Type B pancreatic cell (in vitro differentiated cells): ENCODE measurements around the gene BRAT1. TPM values are rescaled to one million over a fixed set of nuclear protein-coding genes. Genes with fewer than 3 reads are reported as not detected.

Experiments
- DNase-seq: peaks from one replicate; pipeline ENCODE4 v3.0.0; 2021; ENCODE audit warnings: mixed read lengths; ENCODE audit not compliant: unreplicated experiment; ENCODE audit errors: extremely low spot score
- H3K27ac Mint-ChIP-seq: 2 replicates; pipeline ENCODE4 v1.8.0; 2021; ENCODE audit warnings: mild to moderate bottlenecking, mixed read lengths
- H3K27me3 Mint-ChIP-seq: 2 replicates; pipeline ENCODE4 v1.8.0; 2021; ENCODE audit warnings: mixed read lengths
- H3K36me3 Mint-ChIP-seq: 2 replicates; pipeline ENCODE4 v1.8.0; 2021; ENCODE audit warnings: mixed read lengths
- H3K4me1 Mint-ChIP-seq: one replicate; pipeline ENCODE4 v1.8.0; 2021; ENCODE audit warnings: mixed read lengths; ENCODE audit not compliant: unreplicated experiment
- H3K4me3 Mint-ChIP-seq: 2 replicates; pipeline ENCODE4 v1.8.0; 2021; ENCODE audit warnings: mild to moderate bottlenecking, mixed read lengths
- H3K9me3 Mint-ChIP-seq: 2 replicates; pipeline ENCODE4 v1.8.0; 2021; ENCODE audit warnings: mixed read lengths
- total RNA-seq: library from RNA; stranded (reverse); gene quantifications from 2 replicates; pipeline ENCODE4 v1.2.1, GENCODE V29; 2021; ENCODE audit warnings: low replicate concordance
- TF ChIP-seq, protein P1 (sequence below): fragments of 200-600 bp; sonication (generic); conservative IDR thresholded peaks from 2 replicates; pipeline ENCODE4 v1.5.0; 2021; ENCODE audit warnings: antibody characterized with exemption, mild to moderate bottlenecking

Gene BRAT1
- total RNA-seq, 1 donor from 2014 or later, result 40.3 TPM

DNA sequence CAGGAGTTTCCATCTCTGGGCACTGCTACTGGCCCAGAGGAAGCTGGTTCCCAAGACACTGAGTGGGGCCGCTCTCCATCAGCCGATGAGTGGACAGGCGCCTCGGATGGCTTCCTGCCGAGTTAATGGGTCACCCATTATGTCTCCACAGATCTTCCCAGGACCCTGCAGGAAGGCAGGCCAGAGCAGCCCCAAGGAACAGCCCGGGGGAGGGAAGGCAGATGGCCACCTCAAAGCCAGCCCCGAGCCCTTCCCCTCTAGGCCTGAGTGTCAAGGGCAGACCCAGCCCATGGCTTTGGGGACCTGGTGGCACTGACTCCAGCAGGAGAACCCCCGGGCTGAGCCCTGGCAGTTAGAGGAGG, 39.1 kb downstream of the BRAT1 start:
- H3K4me1 Mint-ChIP-seq, result peaks cover 25% of the 10 kb centered on the region

DNA sequence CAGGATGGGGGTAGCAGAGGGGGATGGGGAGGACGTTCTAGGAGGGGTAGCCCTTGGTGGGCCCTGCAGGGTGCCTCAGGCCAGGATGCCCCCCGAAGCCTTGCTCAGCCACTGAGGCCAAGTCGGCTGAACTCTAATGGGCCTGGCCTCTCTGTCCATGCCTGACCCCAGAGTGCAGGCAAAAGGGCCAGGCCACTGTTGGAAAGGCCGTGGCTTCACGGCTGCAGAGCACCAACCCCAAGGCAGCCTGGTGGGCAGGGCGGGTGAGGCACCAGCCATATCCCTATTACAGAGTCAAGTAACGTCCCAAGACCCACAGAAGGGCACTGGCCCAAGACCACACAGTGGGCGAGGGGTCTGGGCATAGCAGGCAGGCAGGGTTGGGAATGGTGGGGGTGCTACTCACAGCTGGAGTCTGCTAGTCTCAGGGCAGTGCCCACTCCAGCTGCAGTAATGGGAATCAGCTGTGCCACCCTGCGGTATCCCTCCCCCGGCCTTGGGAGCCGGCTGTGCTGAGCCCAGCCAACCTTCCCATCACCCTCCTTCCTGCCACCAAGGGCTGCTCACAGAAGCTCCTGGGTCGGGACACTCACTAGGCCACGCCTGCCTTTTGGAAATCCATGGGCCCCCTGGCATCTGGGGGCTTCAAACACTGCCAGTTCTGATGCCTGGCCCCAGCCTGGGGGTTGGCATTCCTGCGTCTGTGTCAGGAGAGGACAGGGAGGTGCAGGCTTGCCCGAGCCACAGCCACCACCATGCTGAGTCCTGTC, 39.7 kb downstream of the BRAT1 start:
- H3K4me3 Mint-ChIP-seq, result no peak overlapping the region
- no peaks in the 10 kb centered on the region for H3K9me3 Mint-ChIP-seq
- peaks cover 22% of the 10 kb centered on the region for H3K4me1 Mint-ChIP-seq

More for the DNA sequence above, 39.1 kb downstream of the BRAT1 start:
- Mint-ChIP-seq H3K36me3 (no peaks in the 10 kb centered on the region), H3K27ac (no peak overlapping the region), H3K4me3 (no peak overlapping the region), H3K9me3 (no peaks in the 10 kb centered on the region), H3K27me3 (peaks cover 20% of the 10 kb centered on the region)
- TF ChIP-seq, protein P1, sequence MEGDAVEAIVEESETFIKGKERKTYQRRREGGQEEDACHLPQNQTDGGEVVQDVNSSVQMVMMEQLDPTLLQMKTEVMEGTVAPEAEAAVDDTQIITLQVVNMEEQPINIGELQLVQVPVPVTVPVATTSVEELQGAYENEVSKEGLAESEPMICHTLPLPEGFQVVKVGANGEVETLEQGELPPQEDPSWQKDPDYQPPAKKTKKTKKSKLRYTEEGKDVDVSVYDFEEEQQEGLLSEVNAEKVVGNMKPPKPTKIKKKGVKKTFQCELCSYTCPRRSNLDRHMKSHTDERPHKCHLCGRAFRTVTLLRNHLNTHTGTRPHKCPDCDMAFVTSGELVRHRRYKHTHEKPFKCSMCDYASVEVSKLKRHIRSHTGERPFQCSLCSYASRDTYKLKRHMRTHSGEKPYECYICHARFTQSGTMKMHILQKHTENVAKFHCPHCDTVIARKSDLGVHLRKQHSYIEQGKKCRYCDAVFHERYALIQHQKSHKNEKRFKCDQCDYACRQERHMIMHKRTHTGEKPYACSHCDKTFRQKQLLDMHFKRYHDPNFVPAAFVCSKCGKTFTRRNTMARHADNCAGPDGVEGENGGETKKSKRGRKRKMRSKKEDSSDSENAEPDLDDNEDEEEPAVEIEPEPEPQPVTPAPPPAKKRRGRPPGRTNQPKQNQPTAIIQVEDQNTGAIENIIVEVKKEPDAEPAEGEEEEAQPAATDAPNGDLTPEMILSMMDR, result no peak
- no peak for DNase-seq

DNA sequence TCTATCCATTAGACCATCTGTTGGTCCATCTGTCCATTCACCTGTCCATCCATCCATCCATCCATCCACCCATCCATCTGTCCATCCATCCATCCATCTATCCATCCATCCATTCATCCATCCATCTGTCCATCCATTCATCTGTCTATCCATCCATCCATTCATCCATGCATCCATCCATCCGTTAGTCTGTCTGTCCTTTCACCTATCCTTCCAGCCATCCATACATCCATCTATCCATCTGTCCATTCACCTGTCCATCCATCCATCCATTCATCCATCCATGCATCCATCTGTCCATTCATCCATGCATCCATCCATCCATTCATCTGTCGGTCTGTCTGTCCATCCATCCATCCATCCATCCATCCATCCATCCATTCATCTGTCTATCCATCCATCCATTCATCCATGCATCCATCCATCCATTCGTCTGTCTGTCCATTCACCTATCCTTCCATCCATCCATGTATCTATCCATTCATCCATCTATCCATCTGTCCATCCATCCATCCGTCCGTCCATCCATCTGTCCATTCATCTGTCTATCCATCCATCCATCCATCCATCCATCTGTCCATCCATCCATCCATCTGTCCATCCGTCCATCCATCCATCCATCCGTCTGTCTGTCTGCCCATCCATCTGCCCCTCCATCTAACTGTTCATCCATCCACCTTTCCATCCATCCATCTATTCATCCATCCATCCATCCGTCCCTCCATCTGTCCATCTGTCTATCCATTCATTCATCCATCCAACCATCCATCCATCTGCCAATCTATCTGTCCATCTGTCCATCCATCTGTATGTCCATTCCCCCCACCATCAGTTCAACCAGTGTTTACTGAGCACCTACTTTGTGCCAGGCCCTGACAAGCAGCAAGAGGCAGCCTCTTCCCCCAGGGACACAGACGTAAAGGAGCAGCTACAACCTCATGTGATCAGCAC, 40.6 kb downstream of the BRAT1 start:
- Mint-ChIP-seq H3K27me3 (peaks cover 12% of the 10 kb centered on the region), H3K4me1 (peaks cover 21% of the 10 kb centered on the region), H3K9me3 (no peaks in the 10 kb centered on the region), H3K27ac (no peak overlapping the region), H3K4me3 (no peak overlapping the region), H3K36me3 (no peaks in the 10 kb centered on the region)
- DNase-seq, result no peak
- TF ChIP-seq, protein P1, result no peak

More for the DNA sequence above, 39.7 kb downstream of the BRAT1 start:
- Mint-ChIP-seq H3K36me3 (no peaks in the 10 kb centered on the region), H3K27me3 (peaks cover 17% of the 10 kb centered on the region), H3K27ac (no peak overlapping the region)
- DNase-seq, result no peak
- TF ChIP-seq, protein P1, result no peak

DNA sequence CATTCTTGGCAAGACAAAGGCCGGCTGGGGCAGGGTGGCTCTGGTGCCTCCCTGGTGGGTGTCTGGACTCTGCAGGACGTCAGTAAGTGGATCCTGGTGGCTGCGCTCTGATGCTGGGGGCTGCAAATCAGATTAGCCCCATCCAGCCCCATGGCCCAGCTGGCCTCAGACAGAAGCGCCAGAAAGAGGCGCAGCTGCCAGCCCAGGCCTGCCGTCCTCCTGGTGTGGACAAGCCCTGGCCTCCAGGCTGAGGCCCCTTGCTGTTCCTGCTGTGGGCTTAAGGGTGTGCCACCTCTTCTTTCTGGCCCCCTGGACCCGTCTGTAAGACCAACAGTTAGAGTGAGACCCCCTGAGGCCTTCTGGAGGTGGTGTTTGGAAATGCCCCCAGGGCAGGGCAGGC, 41.6 kb downstream of the BRAT1 start:
- peaks cover 12% of the 10 kb centered on the region for H3K27me3 Mint-ChIP-seq
- no peaks in the 10 kb centered on the region for H3K36me3 Mint-ChIP-seq
- H3K4me1 Mint-ChIP-seq, result peaks cover 27% of the 10 kb centered on the region
- no peaks in the 10 kb centered on the region for H3K9me3 Mint-ChIP-seq
- no peak overlapping the region for H3K27ac Mint-ChIP-seq
- DNase-seq, result no peak
- no peak overlapping the region for H3K4me3 Mint-ChIP-seq
- TF ChIP-seq, protein P1, result no peak

DNA sequence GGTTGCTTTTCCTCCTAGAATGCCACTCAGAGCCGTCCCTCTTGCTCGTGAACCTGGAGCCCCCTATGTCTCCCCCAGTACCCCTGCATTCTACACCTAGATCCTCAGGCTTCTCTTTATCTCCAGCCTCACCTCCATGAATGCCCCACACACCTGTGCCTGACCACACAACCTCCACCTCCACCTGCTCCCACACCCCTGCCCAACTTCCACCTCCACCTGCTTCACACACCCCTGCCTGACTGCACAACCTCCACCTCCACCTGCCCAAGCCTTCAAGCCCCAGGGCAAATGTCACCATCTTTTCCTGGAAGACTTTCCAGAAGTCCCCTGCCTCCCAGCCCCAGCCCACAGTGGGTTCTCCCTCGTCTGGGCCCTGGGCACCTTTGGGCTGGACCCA, 42.6 kb downstream of the BRAT1 start:
- TF ChIP-seq, protein P1, result no peak
- Mint-ChIP-seq H3K9me3 (no peaks in the 10 kb centered on the region), H3K27ac (peak overlapping the region; percentile 36), H3K4me1 (peaks cover 27% of the 10 kb centered on the region), H3K36me3 (no peaks in the 10 kb centered on the region), H3K4me3 (no peak overlapping the region), H3K27me3 (peaks cover 3% of the 10 kb centered on the region)
- DNase-seq, result no peak
